Measurements from ENCODE around the gene IGF2.
"Not testable (repeated sequence)": the region's sequence is repeated elsewhere in the genome, so short reads cannot be mapped to it uniquely, and the experiment has no call there.

IGF2 gene

DNA sequence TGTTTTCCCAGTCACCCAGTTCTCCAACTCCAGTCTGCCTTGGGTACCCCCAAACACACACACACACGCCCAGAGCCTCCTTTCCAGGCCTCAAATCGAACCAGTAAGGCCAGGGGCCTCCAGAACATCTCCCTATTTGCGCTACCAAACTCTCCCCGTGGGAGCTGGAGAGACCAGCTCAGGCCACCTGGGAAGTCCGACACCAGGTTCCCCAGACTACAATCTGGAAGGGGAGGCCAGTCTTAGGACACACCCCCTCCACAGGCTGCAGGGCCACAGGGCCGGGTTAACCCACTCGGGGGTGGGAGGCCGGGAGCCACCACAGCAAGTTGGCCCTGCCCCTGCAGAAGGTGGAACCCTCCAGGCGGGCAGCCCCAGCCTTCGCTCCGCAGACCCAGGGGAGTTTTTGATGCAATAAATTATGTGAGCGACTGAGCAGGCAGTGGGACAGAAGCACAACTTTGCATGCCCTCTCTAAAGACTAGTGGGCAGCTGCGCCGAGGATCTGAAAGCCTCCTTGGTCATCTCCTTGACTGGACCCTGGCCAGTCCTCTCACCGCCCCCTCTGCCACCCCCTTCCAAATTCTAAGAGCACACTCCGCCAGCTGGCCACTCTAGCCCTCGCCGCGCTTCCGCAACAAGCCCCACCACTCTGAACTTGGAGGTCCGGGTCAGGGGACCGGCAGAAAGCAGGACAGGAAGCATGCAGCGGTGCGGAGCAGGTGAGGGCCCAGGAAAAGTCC, 2.8 kb downstream of the IGF2 start:
- no peak for FAIRE-seq

DNA sequence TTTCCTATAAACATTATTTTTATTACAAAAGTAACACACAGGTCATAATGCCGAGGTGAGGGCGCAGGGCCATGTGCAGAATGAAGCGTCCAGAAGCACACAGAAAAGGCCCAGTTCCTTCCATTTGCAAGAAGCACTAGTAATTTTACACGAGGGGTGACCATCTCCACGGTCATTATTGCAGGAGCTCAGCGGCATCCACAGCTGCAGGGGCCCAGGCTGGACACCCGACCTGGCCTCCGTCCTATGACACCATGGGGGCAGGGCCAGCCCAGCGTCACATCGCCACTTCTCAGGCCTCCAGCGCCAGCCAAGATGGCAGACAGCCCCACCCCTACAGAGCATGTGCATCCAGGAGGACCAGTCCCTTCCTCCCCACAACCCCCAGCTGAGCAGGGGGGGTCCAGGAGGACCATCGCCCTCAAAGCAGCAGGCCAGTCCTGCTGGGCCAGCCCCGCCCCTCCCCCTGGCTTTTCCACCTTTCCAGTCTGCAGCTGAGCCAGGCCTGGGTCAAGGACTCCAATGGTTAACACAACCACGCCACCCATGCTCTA, 3.5 kb downstream of the IGF2 start:
- FAIRE-seq, result no peak

DNA sequence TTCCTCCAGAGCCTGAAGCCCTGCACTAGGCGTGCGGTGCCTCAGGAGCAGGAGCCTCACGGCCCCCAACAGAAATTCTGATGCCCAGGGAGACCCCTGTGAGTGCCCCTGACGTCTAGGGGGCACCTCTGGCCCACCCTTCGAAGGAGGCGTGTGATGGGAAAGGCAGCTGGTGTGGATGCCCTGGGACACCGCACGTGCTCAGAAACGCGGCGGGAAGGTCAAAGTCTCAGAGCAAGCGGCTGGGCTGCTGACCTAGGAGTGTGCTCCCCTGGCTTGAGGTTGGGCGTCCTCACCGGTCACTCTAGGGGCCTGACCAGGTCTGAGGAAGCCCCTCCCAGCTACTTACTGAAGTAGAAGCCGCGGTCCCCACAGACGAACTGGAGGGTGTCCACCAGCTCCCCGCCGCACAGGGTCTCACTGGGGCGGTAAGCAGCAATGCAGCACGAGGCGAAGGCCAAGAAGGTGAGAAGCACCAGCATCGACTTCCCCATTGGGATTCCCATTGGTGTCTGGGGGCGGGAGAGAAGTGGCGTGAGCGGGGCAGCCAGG, 4.1 kb downstream of the IGF2 start:
- no peak for FAIRE-seq

DNA sequence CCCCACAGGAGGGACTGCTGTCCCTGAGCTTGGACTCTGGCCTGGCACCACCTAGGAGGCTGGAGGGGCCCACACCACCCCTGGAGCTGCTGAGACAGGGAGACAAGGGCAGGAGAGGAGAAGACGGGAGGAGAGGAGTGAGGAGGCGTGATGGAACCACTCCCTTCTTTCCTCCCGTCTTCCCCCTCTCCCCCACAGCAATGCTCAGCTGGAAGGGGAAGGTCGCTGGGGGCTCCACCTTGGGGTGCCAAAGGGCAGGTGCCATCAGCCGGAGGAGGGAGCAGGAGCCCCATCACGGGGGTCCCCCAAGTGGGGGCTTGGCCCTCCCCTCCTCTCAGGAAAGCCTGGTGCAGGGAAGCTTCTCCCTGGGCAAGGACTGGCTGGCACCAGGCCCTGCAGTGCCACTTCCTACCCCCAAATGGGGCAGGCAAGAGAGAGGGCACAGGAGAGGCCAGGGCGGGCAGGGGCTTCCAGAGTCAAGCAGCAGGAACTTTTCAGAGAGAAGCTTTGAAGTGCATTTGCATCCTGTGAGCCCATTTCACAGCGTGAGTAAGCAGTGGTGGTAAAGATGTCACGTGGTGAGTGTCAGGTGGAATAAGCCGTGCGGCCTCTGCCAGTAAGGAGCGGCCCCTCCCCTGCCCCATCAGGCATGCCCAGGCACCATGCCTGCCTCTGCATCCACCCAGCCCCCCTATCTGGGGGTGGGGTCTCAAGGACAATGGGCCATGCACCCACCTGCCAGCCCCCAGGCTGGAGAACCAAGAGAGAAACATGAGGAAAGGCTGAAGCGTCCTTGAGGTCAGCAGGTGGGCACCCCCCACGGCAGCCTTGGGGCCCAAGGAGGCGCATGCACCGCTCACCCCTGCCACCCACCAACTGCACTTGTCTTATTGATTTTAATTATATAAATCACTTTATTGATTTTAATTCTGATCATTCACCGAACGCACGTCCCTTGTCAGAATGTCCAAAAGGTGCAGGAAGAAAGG, 4.9 kb downstream of the IGF2 start:
- FAIRE-seq, result no peak

DNA sequence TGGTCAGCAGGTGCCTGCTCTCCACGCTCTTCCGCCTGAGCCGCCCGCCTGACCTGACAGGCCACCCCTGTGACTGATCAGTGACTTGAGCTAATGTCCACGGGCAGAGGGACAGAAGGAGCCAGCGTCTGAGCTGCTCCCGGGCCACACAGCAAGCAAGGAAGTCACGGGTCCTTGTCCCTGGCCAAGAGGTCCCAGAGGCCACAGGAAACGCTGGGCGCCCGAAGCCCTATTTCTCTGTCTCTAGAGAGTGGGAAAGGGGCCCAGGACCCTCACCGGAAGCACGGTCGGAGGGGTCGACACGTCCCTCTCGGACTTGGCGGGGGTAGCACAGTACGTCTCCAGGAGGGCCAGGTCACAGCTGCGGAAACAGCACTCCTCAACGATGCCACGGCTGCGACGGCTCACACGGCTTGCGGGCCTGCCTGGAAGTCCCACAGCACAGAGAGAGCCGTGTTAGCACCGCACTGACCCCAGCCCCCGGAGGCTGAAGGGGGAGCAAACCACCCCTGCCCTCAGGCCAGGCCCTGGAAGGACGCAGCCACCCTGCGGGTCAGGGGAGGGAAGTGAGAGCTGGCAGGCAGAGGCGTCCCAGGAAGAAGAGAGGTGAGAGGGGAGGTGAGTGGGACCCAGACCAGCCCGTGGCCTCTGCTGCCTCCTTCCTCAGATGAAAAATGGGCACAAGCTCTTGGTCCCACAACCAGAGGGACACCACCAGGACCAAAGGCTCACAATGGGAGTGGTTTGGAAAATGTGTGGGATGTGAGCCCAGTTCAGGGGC, 5.8 kb downstream of the IGF2 start:
- no peak for FAIRE-seq

DNA sequence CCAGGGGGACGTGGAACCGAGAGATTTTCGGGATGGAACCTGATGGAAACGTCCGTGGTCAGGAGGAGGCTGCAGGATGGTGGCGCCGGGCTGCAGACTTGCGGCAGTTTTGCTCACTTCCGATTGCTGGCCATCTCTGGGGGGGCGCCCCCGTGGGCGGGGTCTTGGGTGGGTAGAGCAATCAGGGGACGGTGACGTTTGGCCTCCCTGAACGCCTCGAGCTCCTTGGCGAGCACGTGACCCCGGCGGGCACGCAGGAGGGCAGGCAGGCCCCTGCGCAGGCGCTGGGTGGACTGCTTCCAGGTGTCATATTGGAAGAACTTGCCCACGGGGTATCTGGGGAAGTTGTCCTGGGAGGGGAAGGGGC, 6.3 kb downstream of the IGF2 start:
- FAIRE-seq, result no peak

DNA sequence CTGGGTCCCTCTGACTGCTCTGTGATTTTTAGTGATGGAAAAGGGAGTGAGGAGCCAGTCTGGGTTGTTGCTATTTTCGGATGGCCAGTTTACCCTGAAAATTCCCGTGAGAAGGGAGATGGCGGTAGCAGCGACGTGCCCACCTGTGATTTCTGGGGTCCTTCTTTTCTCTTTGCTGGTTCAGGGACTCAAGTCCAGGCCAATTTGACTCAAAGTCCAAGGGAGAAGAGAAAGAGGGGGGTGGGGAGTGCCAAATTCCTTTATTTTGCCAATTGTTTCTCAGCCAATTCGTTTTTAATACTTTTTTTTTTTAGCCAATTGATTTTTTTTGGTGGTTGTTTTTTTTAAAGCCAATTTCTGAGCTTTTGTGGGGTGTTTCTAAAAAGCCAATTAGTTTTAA, 6.9 kb downstream of the IGF2 start:
- FAIRE-seq, result no peak

DNA sequence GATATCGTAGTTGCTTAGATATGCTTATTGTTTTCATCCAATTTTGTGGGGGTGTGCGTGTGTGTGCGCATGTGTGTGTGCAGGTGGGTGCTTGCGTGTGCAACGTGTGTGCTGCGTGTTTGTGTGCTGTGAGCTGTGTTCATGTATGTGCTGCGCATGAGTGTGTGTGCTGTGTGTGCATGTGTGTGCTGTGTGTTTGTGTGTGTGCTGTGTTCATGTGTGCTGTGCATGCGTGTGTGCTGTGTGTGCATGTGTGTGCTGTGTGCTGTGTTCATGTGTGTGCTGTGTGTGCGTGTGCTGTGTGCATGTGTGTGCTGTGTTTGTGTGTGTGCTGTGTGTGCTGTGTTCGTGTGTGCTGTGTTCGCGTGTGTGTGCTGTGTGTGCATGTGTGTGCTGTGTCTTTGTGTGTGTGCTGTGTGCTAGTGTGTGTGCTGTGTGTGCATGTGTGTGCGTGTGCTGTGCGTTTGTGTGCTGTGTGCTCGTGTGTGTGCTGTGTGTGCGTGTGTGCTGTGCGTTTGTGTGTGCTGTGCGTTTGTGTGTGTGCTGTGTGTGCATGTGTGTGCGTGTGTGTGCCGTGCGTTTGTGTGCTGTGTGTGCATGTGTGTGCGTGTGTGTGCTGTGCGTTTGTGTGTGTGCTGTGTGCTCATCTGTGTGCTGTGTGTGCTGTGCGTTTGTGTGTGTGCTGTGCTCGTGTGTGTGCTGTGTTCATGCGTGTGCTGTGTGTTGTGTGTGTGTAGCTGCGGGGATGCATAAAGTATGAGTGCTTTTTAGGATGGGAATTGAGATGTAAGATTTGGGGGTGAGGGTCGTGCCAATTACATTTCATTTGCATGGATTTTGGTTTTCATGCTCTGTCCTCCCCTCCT, 7.6 kb downstream of the IGF2 start:
- no peak for FAIRE-seq

DNA sequence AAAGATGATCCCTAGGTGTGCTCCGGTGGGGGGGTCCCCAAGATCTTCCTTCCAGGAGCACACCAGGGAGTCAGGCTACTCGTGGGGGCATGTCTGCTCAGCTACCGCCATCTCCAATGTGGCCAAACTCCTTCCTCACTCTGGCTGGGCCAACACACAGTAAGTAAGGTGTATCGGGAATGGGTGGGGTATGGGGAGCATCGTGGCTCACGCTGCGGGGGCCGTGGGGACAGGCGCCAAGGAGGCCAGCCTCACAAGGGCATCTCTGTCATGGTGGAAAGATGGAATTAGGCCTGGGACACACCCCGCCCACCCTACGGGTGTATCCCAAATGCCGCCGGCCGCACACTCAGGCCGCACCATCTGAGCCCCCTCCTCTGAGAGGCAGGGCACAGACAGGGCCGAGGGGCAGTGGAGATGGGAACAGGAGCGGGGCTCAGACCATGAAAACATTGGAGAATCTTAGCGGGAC, 8.3 kb downstream of the IGF2 start:
- no peak for FAIRE-seq

DNA sequence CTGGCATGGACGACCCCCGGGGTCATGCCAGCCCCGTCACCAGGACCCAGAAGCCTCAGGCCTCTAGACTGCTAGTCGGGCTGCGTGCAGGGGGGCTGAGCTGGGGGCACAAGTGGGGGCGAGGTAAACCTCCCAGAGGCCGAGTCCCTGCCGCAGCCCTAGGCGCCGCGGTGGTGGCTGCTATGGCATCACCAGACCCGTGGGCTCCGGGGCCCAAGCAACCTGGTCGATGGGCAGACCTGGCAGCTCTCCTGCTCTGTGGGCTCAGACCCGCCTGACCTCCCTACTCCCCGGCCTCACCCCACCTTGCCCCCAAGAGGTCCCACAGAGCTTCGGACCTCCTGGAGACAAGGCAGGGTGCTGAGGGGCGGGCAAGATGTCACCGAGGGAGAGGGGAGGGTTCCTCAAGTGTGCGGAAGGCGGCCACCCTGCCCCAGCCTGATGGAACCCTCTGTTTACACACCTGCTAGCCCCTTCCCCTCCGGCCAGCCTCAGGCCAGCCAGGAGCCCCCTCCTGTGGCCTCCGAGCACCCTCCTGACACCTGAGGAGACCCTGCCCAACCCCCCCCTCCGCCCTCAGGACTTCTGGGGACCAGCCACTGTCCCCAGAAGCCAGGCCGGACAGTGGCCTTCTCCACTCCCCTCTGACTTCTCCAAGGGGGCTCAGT, 9.4 kb downstream of the IGF2 start:
- FAIRE-seq, result no peak

DNA sequence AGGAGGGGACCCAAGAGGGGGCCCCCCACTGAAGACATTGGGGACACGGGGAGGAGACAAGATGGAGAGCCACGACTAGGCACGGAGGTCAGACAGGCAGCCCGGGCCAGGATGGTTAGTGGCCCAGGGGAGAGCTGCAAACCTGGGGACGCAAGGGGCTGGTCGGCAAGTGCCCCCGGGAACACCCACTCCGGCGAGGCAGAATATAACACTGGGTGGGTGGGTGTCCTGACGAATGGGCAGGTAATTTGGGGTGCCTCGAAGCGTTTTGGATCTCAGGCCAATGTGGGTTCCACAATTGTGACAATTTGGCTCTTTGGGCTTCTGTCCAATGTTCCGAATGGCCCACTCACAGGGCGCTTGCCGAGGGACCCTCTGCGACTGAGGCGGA, 9.9 kb downstream of the IGF2 start:
- FAIRE-seq, result no peak

DNA sequence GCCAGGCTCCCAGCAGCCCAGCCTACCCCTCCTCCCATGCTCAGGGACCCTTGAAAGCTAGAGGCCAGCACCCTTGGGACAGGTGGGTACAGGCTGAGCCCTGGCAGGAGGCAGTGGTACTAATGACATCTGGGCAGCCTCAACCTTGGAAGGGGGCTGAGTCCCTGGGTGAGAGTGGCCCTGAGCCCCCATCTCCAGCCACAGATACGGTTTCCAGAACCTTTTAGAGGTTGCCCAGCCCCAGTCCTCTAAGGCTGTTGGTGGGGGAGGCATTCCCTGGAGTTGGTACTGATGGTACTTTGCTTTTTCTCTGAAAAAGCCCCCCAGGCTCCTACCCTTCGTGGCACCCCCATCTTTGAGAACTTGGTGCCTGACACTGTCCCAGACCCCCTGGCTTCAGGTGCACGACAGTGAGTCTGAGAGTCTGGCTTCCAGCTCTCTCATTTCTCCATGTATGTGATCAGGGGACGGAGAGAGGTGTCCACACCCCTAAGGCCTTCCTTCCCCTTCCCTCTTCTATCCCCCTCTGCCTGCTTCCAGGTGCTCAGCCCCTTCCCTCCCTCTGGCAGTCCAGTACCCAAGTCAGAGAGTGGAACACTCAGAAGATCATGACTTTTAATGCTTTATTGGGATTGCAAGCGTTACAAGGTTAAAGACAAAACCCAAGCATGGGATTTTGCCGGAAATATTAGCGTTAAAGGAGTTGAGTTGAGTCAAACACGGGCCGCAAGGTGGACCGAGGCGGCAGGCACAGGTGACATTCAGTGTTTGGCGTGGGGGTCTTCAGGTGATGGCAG, 10.5 kb downstream of the IGF2 start:
- no peak for FAIRE-seq

DNA sequence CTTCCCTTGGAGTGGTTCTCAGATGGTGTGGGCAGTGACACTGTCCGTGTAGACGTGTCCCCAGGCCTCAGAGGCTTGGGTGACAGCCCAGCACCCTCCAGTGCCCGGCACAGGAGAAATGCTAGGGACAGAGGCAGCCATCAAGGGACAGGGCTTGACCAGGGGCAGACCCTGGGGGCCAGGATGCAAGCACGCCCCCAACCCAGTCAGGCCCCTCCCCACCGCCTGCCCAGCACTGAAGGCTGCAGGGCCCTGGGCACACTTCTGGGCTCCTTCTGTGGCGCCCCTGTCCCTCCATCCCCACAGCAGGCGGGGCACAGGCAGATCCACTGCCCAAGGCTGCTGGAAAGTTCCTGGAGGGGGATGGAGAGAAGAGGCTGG, 11.1 kb downstream of the IGF2 start:
- no peak for FAIRE-seq

DNA sequence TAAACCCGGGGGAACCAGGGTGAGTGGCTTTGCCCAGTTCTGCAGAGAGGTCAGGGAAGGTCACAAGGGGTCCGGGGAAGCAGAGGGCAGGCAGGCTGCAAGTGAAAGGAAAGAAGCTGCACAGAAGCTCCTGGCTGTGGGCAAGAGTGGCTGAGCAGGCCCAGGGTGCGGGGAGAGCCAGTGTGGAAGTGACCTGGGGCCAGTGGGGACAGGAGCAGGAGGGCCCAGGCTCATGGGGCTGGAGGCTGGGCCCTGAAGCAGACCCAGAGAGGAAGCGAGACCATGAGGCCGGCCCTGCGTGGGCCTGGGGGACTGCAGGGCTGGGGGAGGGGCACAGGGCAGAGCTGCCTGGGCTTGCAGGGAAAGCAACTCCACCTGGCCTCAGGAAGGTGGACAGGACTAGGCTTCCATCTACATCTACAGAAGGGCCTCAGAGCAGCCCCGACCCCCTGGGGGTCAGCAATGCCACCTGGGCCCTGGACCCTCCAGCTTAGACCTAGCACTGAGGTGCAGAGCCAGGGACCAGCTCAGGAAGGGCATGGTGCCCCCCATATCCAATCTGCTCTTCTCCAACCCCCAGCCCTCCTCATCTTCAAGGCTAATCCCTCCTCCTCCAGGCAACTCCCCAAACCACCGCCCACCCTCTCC, 11.6 kb downstream of the IGF2 start:
- FAIRE-seq, result no peak

DNA sequence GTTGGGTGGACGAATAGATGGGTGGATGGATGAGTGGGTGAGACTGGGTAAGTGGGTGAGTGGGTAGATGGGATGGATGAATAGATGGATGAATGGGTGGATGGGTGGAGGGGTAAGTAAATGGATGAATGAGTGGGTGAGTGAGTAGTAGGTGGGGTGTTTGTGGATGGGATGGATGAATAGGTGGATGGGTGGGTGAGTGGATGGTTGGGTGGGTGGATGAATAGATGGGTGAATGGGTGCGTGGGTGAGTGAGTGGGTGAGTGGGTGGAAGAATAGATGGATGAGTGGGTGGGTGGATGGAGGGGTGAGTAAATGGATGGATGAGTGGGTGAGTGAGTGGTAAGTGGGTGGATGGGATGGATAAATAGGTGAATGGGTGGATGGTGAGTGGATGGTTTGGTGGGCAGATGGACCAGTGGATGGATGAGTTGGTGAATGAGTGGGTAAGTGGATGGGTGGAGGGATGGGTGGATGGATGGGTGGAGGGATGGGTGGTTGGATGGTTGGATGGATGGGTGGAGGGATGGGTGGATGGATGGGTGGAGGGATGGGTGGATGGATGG, 12.6 kb downstream of the IGF2 start:
- no peak for FAIRE-seq

DNA sequence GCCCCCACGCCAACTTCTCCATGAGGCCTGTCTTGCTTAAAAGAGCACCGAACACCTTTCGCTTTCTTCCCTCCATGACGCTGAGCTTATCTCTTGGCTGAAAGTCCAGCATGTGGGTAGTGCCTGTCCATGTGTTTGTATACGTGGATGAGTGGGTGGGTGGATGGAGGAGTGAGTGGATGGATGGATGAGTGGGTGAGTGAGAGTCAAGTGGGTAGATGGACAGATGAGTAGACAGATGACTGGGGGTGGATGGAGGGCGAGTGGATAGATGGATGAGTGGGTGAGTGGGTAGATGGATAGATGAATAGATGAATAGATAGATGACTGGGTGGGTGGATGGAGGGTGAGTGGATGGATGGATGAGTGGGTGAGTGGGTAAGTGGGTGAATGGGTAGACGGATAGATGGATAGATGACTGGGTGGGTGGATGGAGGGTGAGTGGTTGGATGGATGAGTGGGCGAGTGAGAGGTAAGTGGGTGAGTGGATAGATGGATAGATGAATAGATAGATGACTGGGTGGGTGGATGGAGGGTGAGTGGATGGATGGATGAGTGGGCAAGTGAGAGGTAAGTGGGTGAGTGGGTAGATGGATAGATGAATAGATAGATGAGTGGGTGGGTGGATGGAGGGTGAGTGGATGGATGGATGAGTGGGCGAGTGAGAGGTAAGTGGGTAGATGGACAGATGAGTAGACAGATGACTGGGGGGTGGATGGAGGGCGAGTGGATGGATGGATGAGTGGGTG, 14.3 kb downstream of the IGF2 start:
- not testable (repeated sequence) for FAIRE-seq

DNA sequence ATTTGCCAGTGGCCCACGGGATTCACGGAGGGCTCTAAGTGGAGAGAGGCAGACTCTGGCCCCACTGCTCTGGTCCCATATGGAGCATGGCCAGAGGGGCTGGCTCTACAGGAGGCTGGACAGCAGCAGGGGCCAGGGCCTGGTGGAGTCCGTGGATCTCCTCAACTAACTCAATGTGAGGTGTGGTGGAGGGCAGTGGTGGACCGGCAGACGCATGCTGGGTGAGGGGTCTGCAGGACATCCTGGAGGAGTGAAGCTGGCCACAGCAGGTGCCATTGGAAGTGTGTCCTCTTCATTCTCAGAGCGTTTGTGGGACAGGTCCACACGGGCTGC, 15.6 kb downstream of the IGF2 start:
- no peak for FAIRE-seq

DNA sequence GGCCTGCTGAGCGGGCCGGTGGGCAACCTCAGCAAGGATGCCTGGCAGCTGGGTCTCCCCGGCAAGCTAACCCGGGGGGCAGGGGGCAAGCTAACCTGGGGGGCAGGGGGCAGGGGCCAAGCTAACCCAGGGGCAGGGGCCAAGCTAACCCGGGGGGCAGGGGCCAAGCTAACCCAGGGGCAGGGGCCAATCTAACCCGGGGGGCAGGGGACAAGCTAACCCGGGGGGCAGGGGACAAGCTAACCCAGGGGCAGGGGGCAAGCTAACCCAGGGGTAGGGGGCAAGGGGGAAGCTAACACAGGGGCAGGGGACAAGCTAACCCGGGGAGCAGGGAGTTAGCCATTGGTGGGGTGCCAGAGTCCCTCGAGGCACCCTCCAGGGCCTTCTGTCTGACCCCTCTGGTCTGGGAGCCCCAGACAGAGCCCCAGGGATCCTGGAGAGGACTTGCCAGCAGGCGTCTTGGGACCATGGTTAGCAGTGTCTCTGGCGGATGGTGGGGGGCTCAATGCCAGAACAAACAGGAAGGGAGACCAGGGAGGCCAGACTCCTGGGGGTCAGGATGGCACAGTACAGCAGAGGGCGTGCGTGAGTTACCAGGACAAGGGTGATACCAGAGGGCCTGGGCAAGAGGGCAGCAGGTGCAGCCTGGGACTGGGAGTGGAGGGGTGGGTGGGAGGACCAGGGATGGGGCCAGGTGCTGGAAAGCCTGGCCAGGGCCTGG, 16.1 kb downstream of the IGF2 start:
- FAIRE-seq, result no peak
